ENCODE results near the gene NNAT.
A peak's percentile ranks its signal among the peaks of the same experiment; 100 is the strongest.
"Not testable (repeated sequence)": the region's sequence is repeated elsewhere in the genome, so short reads cannot be mapped to it uniquely, and the experiment has no call there.

Gene NNAT

DNA sequence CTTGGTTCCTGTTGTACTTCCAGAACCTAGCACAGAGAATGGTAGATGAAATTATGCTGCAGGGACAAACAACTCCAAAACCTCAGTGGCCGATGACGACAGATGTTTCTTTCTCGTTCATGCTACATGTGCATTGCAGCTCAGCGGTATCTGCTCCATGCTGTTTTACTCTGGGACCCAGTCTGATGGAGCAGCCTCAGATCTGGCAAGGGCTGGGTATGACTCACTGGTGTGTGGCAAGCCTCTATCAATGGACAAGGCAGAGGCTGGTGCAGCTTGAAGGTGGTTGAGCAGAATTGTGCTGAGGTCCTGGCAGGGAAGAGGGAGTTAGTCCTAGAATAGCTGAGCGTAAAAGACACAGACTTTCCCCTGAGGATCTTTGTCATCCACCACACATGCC, 17.0 kb downstream of the NNAT start:
- no peak overlapping the region for H3K27ac ChIP-seq
- DNase-seq (ENCODE audit: low read depth, low spot score), result peak; percentile 29

- no peak overlapping the region for H3K27ac ChIP-seq
- no peak for DNase-seq (ENCODE audit: low read depth, low spot score)
Observed at GRCh38 chr20:37539424-37539823, 18.4 kb downstream of the NNAT start.

GRCh38 chr20:37540001-37540400, 19.0 kb downstream of the NNAT start:
- H3K27ac ChIP-seq, result no peak overlapping the region
- no peak for DNase-seq (ENCODE audit: low read depth, low spot score)

GRCh38 chr20:37540838-37541237, 19.8 kb downstream of the NNAT start:
- DNase-seq (ENCODE audit: low read depth, low spot score); H3K27ac ChIP-seq: not testable (repeated sequence)

- no peak overlapping the region for H3K27ac ChIP-seq
- no peak for DNase-seq (ENCODE audit: low read depth, low spot score)
Observed at GRCh38 chr20:37541326-37541725, 20.3 kb downstream of the NNAT start.

DNA sequence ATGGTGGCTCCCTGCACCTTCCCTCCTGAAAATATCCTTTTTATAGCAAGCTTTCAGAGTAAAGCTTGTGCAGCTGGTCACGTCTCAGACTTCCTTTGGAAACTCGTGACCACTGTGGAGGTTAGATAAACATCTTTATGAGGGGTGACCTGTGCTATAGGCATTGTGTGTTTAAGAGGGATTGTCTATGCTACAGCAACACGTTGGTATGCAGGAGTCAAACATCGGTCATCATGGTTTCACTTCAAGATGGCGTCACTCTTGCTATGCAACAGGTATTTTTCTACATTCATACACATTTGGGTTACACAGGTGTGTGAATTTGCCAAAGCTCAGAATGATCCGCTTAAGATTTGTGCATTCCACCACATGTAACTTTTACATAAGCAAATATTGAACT, 21.2 kb downstream of the NNAT start:
- no peak overlapping the region for H3K27ac ChIP-seq
- DNase-seq (ENCODE audit: low read depth, low spot score), result peak; percentile 80

DNA sequence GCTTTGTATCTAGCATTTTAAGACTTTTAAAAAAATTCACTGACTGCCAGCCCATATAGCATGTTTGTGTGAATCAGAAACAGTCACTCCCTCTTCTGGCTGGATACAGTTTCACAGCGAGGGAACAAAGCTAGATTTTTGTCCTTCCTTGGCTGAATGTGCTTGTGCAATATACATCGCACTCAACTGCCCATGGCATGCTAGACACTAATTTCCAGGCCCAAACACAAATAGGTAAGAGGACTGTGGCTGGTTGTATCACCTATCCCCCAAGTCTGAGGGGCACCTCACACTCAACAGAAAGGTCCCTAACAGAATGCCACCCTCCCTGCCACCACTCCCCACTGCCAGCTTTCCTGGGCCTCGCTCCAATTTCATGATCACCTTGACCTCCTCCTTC, 22.8 kb downstream of the NNAT start:
- no peak overlapping the region for H3K27ac ChIP-seq
- peak; percentile 24 for DNase-seq (ENCODE audit: low read depth, low spot score)

DNA sequence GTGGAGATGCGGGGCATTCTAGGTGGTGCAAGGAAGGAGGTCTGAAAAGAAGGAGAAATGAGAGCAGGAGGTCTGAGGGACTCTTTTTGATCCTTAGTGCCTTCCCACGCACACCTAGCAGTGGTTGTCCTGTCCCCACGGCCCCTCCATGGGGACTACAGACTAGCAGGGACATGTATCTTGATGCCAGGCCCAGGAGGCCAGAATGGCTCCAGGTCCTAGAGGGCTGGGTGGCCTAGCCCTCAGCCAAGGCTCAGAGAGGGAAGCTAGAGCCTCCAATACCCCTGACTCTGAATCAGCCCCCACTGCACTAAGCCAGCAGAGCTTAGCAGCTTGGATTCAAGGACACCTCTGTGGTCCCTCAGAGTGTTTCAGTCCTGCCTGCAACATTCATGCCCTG, 23.3 kb downstream of the NNAT start:
- no peak overlapping the region for H3K27ac ChIP-seq
- DNase-seq (ENCODE audit: low read depth, low spot score), result no peak

GRCh38 chr20:37545516-37545915, 24.5 kb downstream of the NNAT start:
- DNase-seq (ENCODE audit: low read depth, low spot score), result no peak
- H3K27ac ChIP-seq, result no peak overlapping the region

DNA sequence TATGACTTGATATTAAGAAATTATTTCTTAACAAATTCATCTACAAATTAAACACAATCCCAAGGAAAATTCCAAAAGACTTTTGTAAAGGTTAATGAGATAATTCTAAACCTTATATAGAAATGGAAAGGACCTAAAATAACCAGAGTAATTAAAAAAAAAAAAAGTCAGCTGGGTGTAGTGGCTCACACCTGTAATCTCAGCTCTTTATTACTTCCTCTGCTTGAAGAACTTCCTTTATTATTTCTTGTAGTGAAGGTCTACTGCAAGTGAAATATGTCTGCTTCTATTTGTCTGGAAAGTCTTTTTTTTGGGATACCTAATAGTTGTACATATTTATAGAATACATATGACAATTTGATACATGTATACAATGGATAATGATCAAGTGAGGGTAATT, 26.9 kb downstream of the NNAT start:
- DNase-seq (ENCODE audit: low read depth, low spot score), result no peak
- H3K27ac ChIP-seq, result no peak overlapping the region

GRCh38 chr20:37550101-37550920, 29.3 kb downstream of the NNAT start:
- H3K27ac ChIP-seq; DNase-seq (ENCODE audit: low read depth, low spot score): not testable (repeated sequence)

DNA sequence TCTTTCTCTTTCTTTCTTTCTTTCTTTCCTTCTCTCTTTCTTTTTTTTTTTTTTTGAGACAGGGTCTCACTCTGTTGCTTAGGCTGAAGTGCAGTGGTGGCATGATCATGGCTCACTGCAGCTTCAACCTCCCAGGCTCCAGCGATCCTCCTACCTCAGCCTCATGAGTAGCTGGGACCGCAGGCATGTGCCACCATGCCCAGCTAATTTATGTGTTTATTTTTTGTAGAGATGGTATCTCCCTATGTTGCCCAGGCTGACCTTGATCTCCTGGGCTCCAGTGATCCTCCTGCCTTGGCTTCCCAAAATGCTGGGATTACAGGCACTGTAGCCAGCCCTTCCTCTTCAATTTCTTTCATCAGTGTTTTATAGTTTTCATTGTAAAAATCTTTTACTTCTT, 30.6 kb downstream of the NNAT start:
- not testable (repeated sequence) for H3K27ac ChIP-seq; DNase-seq (ENCODE audit: low read depth, low spot score)

- DNase-seq (ENCODE audit: low read depth, low spot score), result peak; percentile 53
Observed at GRCh38 chr20:37552415-37552814, 31.4 kb downstream of the NNAT start.

GRCh38 chr20:37554721-37555298, 33.8 kb downstream of the NNAT start:
- DNase-seq (ENCODE audit: low read depth, low spot score); H3K27ac ChIP-seq: not testable (repeated sequence)

More at GRCh38 chr20:37552415-37552814, 31.4 kb downstream of the NNAT start:
- H3K27ac ChIP-seq, result no peak overlapping the region

GRCh38 chr20:37556538-37556937, 35.5 kb downstream of the NNAT start:
- no peak for DNase-seq (ENCODE audit: low read depth, low spot score)
- no peak overlapping the region for H3K27ac ChIP-seq

- DNase-seq (ENCODE audit: low read depth, low spot score), result no peak
- H3K27ac ChIP-seq, result no peak overlapping the region
Observed at GRCh38 chr20:37558306-37558705, 37.3 kb downstream of the NNAT start.

DNA sequence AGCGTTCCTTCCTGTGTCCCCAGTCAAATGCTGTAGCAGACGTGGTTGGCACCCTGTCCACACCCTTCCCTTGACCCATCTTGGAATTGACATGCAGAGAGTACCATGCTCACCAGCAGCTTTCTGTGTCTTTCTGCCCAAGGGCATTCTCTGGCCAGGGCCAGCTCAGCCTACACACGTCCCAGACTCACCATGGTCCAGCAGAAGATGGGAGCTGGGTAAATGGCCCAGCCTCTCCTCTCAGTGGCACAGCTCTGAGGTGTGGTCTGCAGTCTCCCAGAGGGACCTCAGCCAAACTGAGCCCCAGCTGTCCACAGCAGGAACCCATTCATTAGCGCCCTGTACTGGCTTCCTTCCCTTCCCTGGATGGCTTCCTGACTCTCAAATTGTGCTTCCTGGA, 37.7 kb downstream of the NNAT start:
- H3K27ac ChIP-seq, result no peak overlapping the region
- DNase-seq (ENCODE audit: low read depth, low spot score), result no peak

- H3K27ac ChIP-seq, result no peak overlapping the region
- DNase-seq (ENCODE audit: low read depth, low spot score), result no peak
Observed at GRCh38 chr20:37559312-37560027, 38.4 kb downstream of the NNAT start.

DNA sequence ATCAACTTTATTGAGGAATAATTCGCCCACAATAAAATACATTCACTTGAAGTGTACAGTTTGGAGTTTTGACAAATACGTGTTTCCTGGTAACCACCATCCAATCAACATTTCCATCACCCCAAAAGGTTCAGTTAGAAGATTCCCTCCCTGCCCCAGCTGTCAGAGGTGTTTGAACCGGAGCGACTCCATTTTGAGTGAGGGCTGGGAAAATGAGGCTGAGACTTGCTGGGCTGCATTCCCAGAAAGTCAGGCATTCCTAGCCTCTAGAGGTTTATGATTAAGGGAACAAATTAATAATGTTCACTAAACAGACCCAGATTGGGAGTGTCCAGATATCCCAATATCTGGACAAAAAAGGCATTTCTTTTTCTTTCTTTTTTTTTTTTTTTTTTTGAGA, 39.6 kb downstream of the NNAT start:
- no peak for DNase-seq (ENCODE audit: low read depth, low spot score)
- H3K27ac ChIP-seq, result no peak overlapping the region

GRCh38 chr20:37562695-37563480, 41.8 kb downstream of the NNAT start:
- DNase-seq (ENCODE audit: low read depth, low spot score), result no peak
- H3K27ac ChIP-seq, result no peak overlapping the region

- no peak overlapping the region for H3K27ac ChIP-seq
- DNase-seq (ENCODE audit: low read depth, low spot score), result no peak
Observed at GRCh38 chr20:37564016-37564387, 43.0 kb downstream of the NNAT start.

Measured in epithelial cell of prostate (primary cell).